Suprapubic skin (tissue), 3 donors: ENCODE data around the gene P2RX2.

Source experiments
- POLR2A ChIP-seq, 2 donors: fragments of 450-650 bp; IDR thresholded peaks; one replicate each; pipeline ENCODE4 v1.6.1; 2017; ENCODE audit warnings: antibody characterized with exemption in 2 of 2, mild to moderate bottlenecking in 2 of 2, moderate library complexity in 2 of 2
- TF ChIP-seq, protein P1 (sequence below), 2 donors: fragments of 200-600 bp in 1 of 2; fragments of 450-650 bp in 1 of 2; sonication (generic) in 1 of 2; IDR thresholded peaks; one replicate each; pipeline ENCODE4 v1.5.1; 2016 to 2019; ENCODE audit warnings: antibody characterized with exemption in 2 of 2, mild to moderate bottlenecking in 1 of 2, moderate library complexity in 1 of 2

DNA sequence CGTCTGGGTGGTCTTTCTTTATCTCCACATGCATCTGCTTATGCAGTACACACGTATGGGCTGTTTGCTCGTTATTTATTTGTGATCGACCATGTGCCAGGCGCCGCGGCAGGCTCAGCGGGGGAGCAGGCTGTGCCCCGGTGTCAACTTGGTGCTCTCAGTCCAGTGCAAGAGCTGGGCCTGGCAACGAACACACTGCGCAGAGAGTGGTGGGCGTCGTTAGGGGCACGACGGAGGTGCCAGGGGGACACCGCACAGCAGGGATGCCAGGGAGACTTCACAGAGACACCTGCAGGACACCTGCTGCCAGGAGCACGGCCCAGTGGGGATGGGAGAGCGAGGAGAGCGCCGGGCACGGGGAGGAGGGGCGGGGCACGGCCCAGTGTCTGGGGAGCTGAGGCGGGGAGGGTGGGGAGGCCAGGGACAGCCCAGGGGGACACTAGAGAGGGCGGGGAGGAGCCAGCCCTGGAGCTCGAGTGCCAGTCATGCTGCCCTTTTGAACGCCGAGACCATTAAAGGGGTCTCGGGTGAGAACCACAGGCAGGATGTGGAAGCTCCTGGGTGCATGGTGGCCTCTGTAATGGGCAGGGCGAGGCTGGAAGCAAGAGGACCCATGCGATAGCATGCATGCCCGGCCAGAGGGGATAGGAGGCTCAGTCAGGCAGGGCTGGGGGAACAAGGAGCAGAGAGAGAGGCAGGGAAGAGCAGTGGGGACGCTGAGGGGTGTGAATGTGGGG is 7.5 kb upstream of the P2RX2 start:
- TF ChIP-seq, protein P1, sequence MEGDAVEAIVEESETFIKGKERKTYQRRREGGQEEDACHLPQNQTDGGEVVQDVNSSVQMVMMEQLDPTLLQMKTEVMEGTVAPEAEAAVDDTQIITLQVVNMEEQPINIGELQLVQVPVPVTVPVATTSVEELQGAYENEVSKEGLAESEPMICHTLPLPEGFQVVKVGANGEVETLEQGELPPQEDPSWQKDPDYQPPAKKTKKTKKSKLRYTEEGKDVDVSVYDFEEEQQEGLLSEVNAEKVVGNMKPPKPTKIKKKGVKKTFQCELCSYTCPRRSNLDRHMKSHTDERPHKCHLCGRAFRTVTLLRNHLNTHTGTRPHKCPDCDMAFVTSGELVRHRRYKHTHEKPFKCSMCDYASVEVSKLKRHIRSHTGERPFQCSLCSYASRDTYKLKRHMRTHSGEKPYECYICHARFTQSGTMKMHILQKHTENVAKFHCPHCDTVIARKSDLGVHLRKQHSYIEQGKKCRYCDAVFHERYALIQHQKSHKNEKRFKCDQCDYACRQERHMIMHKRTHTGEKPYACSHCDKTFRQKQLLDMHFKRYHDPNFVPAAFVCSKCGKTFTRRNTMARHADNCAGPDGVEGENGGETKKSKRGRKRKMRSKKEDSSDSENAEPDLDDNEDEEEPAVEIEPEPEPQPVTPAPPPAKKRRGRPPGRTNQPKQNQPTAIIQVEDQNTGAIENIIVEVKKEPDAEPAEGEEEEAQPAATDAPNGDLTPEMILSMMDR (IDR thresholded peaks at IDR 0.05) = no peak
- no peak for TF ChIP-seq POLR2A (IDR thresholded peaks at IDR 0.05)
